HUES48 (cell line): ENCODE measurements around the gene MAP3K6.
"Not testable (repeated sequence)": the region's sequence is repeated elsewhere in the genome, so short reads cannot be mapped to it uniquely, and the experiment has no call there.

Source experiments
- H3K27ac ChIP-seq: one replicate; pipeline ENCODE4 v1.7.0; 2013; ENCODE audit warnings: low read depth, low read length, inconsistent platforms
- H3K27me3 ChIP-seq: 2 replicates; pipeline ENCODE4 v1.6.1; 2013; ENCODE audit warnings: mild to moderate bottlenecking, low read length; ENCODE audit not compliant: control insufficient read depth, insufficient read depth
- H3K36me3 ChIP-seq: 2 replicates; pipeline ENCODE4 v1.6.1; 2013; ENCODE audit warnings: low read length; ENCODE audit not compliant: control insufficient read depth, insufficient read depth
- H3K4me1 ChIP-seq: 2 replicates; pipeline ENCODE4 v1.6.1; 2013; ENCODE audit warnings: mild to moderate bottlenecking, low read length; ENCODE audit not compliant: control insufficient read depth, insufficient read depth
- H3K4me3 ChIP-seq: 2 replicates; pipeline ENCODE4 v1.5.1; 2013; ENCODE audit warnings: mild to moderate bottlenecking, low read depth, low read length
- H3K9ac ChIP-seq: 2 replicates; pipeline ENCODE4 v1.6.1; 2013; ENCODE audit warnings: mild to moderate bottlenecking, low read depth, low read length, moderate library complexity
- H3K9me3 ChIP-seq: 2 replicates; pipeline ENCODE4 v1.6.1; 2013; ENCODE audit warnings: low read length; ENCODE audit not compliant: control insufficient read depth, insufficient read depth

Gene MAP3K6

DNA sequence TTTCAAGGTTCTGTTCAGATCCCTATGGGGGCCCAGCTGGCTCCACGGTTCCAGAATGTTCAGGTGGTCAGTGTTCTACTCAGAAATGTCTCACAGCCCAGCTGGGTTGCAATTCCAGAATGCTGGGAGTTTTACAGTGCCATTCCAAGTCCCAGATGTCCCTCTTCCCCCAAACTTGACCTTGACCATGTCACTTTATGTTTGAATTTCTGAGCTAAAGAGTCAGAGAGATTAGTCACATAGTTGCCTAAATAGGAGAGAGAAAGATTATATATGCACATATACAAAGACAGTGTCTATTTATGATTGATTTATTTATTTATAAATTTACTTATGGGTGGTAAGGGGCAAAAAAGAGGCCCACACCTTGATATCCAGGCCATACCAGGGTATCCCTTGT lies 28.2 kb upstream of the MAP3K6 start:
- H3K9me3 ChIP-seq, result no peaks in the 10 kb centered on the region
- peaks cover 22% of the 10 kb centered on the region for H3K4me1 ChIP-seq
- no peaks in the 10 kb centered on the region for H3K27me3 ChIP-seq
- no peak overlapping the region for H3K9ac ChIP-seq
- H3K4me3 ChIP-seq, result no peak overlapping the region
- no peaks in the 10 kb centered on the region; the same call in 1 of the 2 replicates for H3K36me3 ChIP-seq
- no peak overlapping the region for H3K27ac ChIP-seq

DNA sequence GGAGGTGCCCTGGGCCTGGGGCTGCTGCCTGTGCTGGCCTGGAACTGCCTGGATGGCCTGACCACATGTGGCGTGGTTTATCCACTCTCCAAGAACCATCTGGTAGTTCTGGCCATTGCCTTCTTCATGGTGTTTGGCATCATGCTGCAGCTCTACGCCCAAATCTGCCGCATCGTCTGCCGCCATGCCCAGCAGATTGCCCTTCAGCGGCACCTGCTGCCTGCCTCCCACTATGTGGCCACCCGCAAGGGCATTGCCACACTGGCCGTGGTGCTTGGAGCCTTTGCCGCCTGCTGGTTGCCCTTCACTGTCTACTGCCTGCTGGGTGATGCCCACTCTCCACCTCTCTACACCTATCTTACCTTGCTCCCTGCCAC lies 27.5 kb upstream of the MAP3K6 start:
- H3K4me1 ChIP-seq, result peaks cover 19% of the 10 kb centered on the region
- no peak overlapping the region for H3K4me3 ChIP-seq
- no peak overlapping the region for H3K27ac ChIP-seq
- no peak overlapping the region for H3K9ac ChIP-seq
- no peaks in the 10 kb centered on the region; the same call in 1 of the 2 replicates for H3K36me3 ChIP-seq
- no peaks in the 10 kb centered on the region for H3K27me3 ChIP-seq
- no peaks in the 10 kb centered on the region for H3K9me3 ChIP-seq

DNA sequence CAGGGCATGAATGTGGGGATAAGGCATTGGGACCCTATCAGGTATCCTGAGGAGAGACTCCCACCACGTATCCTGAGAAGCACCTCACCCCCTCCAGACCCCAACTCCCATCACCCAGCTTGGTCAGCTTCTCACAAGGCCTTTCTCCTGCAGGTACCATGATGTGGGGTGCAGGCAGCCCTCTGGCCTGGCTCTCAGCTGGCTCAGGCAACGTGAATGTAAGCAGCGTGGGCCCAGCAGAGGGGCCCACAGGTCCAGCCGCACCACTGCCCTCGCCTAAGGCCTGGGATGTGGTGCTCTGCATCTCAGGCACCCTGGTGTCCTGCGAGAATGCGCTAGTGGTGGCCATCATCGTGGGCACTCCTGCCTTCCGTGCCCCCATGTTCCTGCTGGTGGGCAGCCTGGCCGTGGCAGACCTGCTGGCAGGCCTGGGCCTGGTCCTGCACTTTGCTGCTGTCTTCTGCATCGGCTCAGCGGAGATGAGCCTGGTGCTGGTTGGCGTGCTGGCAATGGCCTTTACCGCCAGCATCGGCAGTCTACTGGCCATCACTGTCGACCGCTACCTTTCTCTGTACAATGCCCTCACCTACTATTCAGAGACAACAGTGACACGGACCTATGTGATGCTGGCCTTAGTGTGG lies 27.0 kb upstream of the MAP3K6 start:
- H3K9me3 ChIP-seq, result no peaks in the 10 kb centered on the region

DNA sequence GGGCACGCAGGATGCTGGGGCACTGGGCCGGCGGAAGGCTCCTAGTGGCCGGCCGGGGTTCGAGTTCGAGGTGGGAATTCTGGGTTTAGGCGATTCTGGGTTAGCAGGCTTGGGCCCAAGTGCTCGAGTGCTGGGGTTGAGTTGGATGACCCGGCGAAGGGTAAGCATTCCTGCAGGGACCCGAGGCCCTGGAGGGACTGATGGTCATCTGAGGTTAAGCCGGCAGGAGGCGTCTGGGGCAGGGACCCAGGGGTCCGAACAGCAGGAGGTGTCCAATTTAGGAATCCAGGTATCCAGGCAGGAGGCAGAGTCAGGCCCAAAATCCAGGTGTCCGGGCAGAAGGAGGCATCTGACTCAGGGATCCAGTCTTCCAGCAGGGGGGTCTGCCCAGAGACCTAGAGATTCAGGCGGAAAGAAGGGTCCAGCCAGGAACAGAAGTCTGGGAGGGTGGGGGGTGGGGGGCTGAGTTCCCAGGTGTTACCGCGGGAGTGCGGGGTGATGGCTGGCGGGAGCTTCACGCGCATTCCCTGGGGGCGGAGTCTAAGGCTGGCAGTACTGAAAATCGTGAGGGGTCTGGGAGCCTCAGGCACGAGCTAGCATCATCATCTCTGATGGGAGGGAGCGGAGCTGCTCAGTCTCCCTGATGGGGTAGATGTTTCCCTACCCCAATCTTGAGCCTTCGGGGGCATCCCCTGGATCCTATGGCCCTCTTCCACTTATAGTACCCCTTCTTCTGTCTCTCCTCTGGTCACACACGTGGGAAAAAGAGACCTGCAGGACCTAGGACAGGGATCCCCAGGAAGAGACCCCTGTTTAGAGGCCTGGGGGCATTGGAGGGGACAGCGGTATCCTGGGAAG lies 26.2 kb upstream of the MAP3K6 start:
- Histone ChIP-seq H3K27ac (peak overlapping the region; percentile 62), H3K4me1 (peaks cover 13% of the 10 kb centered on the region), H3K9me3 (no peaks in the 10 kb centered on the region), H3K9ac (peak overlapping the region; percentile 72), H3K36me3 (no peaks in the 10 kb centered on the region; the same call in 1 of the 2 replicates), H3K4me3 (peak overlapping the region; percentile 81), H3K27me3 (no peaks in the 10 kb centered on the region)

More for the DNA sequence above, 27.0 kb upstream of the MAP3K6 start:
- no peaks in the 10 kb centered on the region; the same call in 1 of the 2 replicates for H3K36me3 ChIP-seq
- H3K4me1 ChIP-seq, result peaks cover 15% of the 10 kb centered on the region
- no peak overlapping the region for H3K27ac ChIP-seq
- peak overlapping the region; percentile 81; the same call in 1 of the 2 replicates for H3K4me3 ChIP-seq
- no peak overlapping the region for H3K9ac ChIP-seq
- no peaks in the 10 kb centered on the region for H3K27me3 ChIP-seq

DNA sequence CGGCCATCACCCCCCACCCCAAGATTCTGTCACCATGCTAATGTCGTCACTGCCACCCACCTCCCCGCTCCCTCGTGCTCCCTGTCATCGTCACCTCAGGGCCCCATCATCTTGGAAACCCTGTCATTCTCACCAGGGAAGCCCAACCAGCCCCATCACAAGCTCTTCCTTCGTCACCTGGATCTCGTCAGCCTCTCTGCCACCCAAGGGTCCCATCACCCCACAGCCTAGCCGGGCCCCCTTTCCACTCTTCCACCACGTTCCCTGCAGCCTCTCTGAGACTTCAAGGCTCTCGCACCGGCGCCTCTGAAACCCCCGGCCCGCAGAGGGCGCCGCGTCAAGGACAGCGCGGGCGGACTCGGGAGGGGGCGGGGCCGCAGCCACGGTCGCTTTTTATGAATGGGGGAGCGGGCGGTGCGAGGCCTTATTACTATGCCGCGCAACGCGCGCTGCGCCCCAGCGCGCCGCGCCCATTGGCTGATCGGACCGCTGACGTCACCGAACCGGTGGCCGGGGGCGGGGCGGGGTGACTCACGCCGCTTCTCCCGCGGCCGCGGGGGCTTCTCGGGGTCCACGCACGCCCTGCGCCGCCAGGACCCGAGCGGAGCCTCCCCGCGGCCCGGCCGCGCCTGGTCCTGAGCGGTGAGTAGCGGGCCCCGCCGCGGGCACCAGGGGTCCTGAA lies 25.5 kb upstream of the MAP3K6 start, which contains the start of gene GPR3:
Gene GPR3 (plus strand): TSS at position 527 of the 682 bp plus-strand sequence. CDS start 1,177 bp downstream, outside the sequence.
- no peaks in the 10 kb centered on the region for H3K27me3 ChIP-seq

DNA sequence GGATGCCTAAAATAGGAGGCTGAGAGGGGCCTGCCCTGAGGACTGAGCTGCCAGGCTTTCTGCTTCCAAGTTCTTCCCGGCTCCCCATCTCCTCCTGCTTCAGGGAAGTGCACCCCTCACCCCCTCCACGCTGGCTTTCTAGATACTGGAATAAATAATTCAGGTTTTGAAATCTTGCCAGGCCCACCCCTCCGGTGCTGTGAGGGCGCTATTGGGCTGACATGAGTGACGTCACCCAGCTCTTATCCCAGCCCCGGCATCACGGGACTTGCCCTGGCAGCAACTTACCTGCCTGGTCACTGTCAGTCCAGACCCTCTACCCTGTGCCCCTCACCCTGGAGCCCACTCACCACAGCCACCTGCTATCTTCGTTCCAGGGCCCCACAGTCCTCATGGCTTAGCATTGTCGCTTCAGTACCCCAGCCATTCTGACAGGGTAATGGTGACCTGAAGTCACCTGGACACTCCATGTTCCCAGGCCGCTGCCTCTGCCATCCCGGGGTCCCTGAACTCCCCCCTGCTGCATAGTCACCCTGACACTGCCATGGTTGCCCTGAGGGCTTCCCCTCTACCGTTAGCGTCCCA lies 24.8 kb upstream of the MAP3K6 start:
- no peak overlapping the region; the same call in 1 of the 2 replicates for H3K9ac ChIP-seq
- H3K4me1 ChIP-seq, result peaks cover 12% of the 10 kb centered on the region
- no peak overlapping the region for H3K27ac ChIP-seq
- no peaks in the 10 kb centered on the region; the same call in 1 of the 2 replicates for H3K36me3 ChIP-seq
- no peaks in the 10 kb centered on the region for H3K9me3 ChIP-seq
- H3K4me3 ChIP-seq, result peak overlapping the region; percentile 81
- no peaks in the 10 kb centered on the region for H3K27me3 ChIP-seq

More for the DNA sequence above, 25.5 kb upstream of the MAP3K6 start, which contains the start of gene GPR3:
- H3K36me3 ChIP-seq, result no peaks in the 10 kb centered on the region; the same call in 1 of the 2 replicates
- H3K9me3 ChIP-seq, result no peaks in the 10 kb centered on the region
- H3K4me1 ChIP-seq, result peaks cover 12% of the 10 kb centered on the region
- peak within 1 kb of the TSS; percentile 62 for H3K27ac ChIP-seq
- peak within 1 kb of the TSS; percentile 72 for H3K9ac ChIP-seq
- H3K4me3 ChIP-seq, result peak within 1 kb of the TSS; percentile 81

DNA sequence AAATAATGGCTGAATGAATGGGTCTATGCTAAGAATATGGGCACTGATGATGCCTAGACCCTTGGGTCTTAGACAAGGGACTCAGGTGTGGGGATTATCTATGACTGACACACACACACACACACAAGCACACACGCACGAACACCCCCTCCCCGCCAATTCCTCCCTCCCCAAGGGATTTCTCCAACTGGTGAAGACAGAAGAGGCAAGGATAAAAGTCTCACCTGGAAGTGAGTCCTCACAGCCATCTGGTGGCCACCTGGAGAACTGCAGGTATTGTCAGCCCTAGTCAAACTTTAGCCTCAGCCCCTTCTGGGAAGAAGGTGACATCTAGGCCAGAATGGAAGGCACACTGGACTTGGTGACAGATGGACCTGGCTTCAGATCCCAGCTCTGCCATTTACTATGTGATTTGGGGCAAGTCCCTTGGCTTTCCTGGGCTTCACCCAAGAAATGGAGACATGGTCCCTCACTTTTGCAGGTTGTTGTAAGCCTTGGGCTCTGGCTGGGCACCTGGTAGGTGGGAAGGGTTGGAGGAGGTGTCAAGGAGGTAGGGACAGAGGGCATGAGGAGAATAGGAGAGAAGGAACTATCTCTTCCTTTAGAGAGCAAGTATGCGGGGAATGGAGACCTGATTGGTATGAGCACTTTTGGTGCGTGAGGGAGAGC lies 21.7 kb upstream of the MAP3K6 start:
- Histone ChIP-seq H3K9ac (no peak overlapping the region), H3K36me3 (no peaks in the 10 kb centered on the region), H3K27me3 (no peaks in the 10 kb centered on the region), H3K27ac (no peak overlapping the region), H3K4me3 (no peak overlapping the region), H3K4me1 (peaks cover 12% of the 10 kb centered on the region), H3K9me3 (no peaks in the 10 kb centered on the region)

DNA sequence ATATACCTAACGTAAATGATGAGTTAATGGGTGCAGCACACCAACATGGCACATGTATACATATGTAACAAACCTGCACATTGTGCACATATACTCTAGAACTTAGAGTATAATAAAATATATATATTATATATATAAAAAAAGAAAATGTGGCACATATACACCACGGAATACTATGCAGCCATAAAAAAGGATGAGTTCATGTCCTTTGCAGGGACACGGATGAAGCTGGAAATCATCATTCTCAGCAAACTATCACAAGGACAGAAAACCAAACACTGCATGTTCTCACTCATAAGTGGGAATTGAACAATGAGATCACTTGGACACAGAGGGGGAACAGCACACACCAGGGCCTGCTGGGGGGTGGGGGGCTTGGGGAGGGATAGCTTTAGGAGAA lies 18.0 kb upstream of the MAP3K6 start:
- H3K9me3 ChIP-seq, H3K4me3 ChIP-seq, H3K9ac ChIP-seq, H3K36me3 ChIP-seq, H3K27ac ChIP-seq, H3K4me1 ChIP-seq: not testable (repeated sequence)
- peaks cover 10% of the 10 kb centered on the region for H3K27me3 ChIP-seq

DNA sequence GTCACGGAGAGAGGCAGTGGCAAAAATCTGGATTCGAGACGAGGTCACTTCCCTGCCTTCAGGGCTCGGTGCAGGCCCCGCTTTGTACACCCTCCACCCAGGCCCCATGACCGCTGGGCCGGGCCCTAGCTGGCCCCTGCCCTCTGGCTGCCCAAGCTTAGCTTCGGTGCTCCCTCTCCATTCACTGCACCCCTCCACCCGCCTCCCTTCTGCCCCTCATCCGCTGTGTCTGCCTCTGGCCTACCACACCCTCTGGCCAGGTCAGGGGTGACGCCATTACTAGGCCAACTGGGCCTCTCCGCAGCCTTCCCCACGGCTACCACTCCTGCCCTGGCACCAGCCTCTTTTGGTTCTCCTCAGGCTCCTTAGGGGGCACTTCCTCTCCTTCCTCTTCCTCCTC lies 16.9 kb upstream of the MAP3K6 start:
- H3K4me3 ChIP-seq, result no peak overlapping the region
- no peak overlapping the region for H3K9ac ChIP-seq
- no peak overlapping the region for H3K27ac ChIP-seq
- H3K9me3 ChIP-seq, result no peaks in the 10 kb centered on the region
- H3K4me1 ChIP-seq, result no peaks in the 10 kb centered on the region
- H3K27me3 ChIP-seq, result peaks cover 10% of the 10 kb centered on the region
- no peaks in the 10 kb centered on the region for H3K36me3 ChIP-seq

DNA sequence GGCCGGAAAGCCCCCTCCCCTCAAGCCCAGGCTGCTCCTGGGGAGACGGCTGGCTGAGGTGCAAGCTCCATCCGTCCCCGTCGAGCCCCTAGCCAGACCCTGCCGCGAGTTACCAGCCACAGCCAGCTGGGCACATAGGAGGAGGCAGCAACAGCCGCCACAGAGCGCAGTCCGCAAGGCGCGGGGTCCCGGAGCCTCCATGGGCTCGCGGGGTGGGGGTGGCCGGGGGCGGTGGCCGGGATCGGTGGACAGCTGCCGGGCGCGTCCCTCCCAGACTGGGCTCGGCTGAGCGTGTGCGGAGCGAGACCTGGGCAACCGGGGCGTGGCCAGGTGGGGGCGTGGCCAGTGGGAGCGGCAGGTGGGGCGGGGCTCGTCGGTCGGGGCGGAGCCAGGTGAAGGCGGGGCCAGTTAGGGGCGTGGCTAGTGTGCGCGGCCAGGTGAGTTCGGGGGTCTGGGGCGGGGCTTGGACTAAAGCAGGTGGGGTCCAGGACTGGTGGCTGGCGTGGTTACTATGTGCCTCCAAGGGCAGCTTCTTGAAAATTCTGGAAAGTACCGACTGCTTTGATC lies 16.4 kb upstream of the MAP3K6 start, which contains the start of gene CD164L2:
Gene CD164L2 (minus strand): TSS at position 295 of the 567 bp plus-strand sequence. CDS start 94 bp downstream, at position 201.
- Histone ChIP-seq H3K4me3 (peak within 1 kb of the TSS; percentile 58), H3K9me3 (no peaks in the 10 kb centered on the region)

More for the DNA sequence above, 16.4 kb upstream of the MAP3K6 start, which contains the start of gene CD164L2:
- no peaks in the 10 kb centered on the region for H3K36me3 ChIP-seq
- H3K9ac ChIP-seq, result no peak within 1 kb of the TSS
- H3K27ac ChIP-seq, result no peak within 1 kb of the TSS
- H3K27me3 ChIP-seq, result peaks cover 10% of the 10 kb centered on the region
- no peaks in the 10 kb centered on the region for H3K4me1 ChIP-seq
